GM12872 (cell line): Measurements from ENCODE around the gene SPECC1.

Experiments
- CTCF ChIP-seq: IDR thresholded peaks from 3 replicates; pipeline ENCODE4 v1.5.1; 2011; ENCODE audit warnings: low read depth, mild to moderate bottlenecking, low read length, moderate library complexity; ENCODE audit not compliant: insufficient read depth

The SPECC1 gene

DNA sequence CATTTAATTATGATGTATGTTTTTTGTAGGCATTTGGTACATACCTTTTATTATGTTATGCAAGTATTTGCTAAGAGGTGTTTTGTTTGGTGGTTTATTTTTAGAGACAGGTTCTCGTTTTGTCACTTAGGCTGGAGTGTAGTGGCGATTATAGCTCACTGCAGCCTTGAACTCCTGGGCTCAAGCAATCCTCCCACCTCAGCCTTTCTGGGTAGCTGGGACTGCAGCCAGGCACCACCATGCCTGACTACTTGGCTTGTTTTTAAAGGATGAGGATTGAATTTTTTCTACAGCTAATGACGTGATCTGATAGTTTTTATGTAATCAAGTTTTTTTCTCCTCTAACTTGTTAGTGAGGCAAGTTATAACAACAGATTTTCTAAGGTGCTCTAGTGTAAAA is 199.6 kb downstream of the SPECC1 start:
- TF ChIP-seq CTCF = no peak

- no peak for TF ChIP-seq CTCF
Measured at GRCh38 chr17:20210180-20210579, 201.0 kb downstream of the SPECC1 start.

- TF ChIP-seq CTCF = no peak
Measured at GRCh38 chr17:20210614-20211013, 201.5 kb downstream of the SPECC1 start.

- no peak for TF ChIP-seq CTCF
Measured at GRCh38 chr17:20211246-20211645, 202.1 kb downstream of the SPECC1 start.

GRCh38 chr17:20213449-20213848 is 204.3 kb downstream of the SPECC1 start:
- no peak for TF ChIP-seq CTCF

- no peak for TF ChIP-seq CTCF
Measured at GRCh38 chr17:20214794-20215193, 205.6 kb downstream of the SPECC1 start.

DNA sequence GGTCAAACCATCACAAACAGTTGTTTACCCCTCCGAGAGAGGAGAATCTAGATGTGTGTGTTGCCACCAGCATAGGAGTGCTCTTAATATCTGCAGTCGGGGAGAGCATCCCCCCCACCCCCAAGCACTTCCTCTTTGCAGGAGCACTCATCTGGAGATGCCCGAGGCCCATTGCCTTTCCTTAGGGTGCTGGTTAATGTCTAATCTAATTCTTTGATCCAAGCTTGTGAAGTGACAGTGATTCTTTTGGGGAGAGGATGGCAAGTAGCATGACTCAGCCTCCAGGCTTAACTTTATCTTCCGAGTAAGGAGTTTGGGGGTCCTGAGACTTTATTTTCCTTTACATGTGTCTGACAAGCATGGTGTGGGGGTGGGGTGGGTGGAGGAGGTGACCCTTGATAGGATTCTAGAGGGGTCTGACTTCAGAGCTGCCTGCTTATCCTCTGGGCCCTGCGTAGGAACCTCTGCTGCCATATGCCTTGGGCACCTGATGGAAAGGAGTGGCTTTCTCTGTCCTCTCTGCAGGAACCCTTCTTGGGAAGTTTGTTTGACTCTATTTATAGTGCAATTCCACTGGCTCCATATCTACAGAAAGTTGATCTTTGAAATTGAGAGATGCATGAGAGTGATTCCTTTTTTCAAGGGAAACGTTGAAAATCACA is 207.1 kb downstream of the SPECC1 start:
- no peak for TF ChIP-seq CTCF
